Endothelial cell of umbilical vein (primary cell): Measurements from ENCODE around the gene FXYD7.

ENCODE experiments used
- CTCF ChIP-seq, 2 donors: IDR thresholded peaks; 1 replicate in 1 of 2; 2 replicates in 1 of 2; pipeline ENCODE4 v1.5.1; 2011; ENCODE audit warnings: low read length in 2 of 2, mild to moderate bottlenecking in 2 of 2, moderate library complexity in 2 of 2, control low read depth in 1 of 2, inconsistent platforms in 1 of 2, low read depth in 1 of 2; ENCODE audit not compliant: insufficient read depth in 1 of 2; ENCODE audit errors: extremely low read depth in 1 of 2
- EZH2 ChIP-seq: IDR thresholded peaks from 2 replicates; pipeline ENCODE4 v1.6.1; 2012; ENCODE audit warnings: borderline replicate concordance, low read depth, mild to moderate bottlenecking, moderate library complexity, low read length, inconsistent platforms; ENCODE audit not compliant: severe bottlenecking
- FOS ChIP-seq: IDR thresholded peaks from 2 replicates; pipeline ENCODE4 v1.6.1; 2011; ENCODE audit warnings: mild to moderate bottlenecking, low read length, moderate library complexity, borderline replicate concordance; ENCODE audit not compliant: insufficient read depth
- GATA2 ChIP-seq: IDR thresholded peaks from 2 replicates; pipeline ENCODE4 v1.7.0; 2011; ENCODE audit warnings: low read depth, mild to moderate bottlenecking, moderate library complexity, mixed read lengths, low read length; ENCODE audit not compliant: insufficient read length, insufficient read depth
- JUN ChIP-seq: IDR thresholded peaks from 2 replicates; pipeline ENCODE4 v1.6.1; 2011; ENCODE audit warnings: borderline replicate concordance, low read depth; ENCODE audit not compliant: insufficient read length, insufficient read depth
- MAX ChIP-seq: IDR thresholded peaks from 2 replicates; pipeline ENCODE4 v1.6.1; 2011; ENCODE audit not compliant: insufficient read depth, insufficient read length
- MYC ChIP-seq: IDR thresholded peaks from one replicate; pipeline ENCODE4 v1.6.1; 2011; ENCODE audit warnings: mild to moderate bottlenecking, low read depth, low read length
- POLR2A ChIP-seq: IDR thresholded peaks from 2 replicates; pipeline ENCODE4 v1.6.1; 2012; ENCODE audit warnings: low read depth, mild to moderate bottlenecking, control low read depth, low read length
- POLR2AphosphoS5 ChIP-seq: IDR thresholded peaks from 2 replicates; pipeline ENCODE4 v1.6.1; 2012; ENCODE audit warnings: low read depth, mild to moderate bottlenecking, control low read depth, low read length, moderate library complexity; ENCODE audit not compliant: insufficient read depth

DNA sequence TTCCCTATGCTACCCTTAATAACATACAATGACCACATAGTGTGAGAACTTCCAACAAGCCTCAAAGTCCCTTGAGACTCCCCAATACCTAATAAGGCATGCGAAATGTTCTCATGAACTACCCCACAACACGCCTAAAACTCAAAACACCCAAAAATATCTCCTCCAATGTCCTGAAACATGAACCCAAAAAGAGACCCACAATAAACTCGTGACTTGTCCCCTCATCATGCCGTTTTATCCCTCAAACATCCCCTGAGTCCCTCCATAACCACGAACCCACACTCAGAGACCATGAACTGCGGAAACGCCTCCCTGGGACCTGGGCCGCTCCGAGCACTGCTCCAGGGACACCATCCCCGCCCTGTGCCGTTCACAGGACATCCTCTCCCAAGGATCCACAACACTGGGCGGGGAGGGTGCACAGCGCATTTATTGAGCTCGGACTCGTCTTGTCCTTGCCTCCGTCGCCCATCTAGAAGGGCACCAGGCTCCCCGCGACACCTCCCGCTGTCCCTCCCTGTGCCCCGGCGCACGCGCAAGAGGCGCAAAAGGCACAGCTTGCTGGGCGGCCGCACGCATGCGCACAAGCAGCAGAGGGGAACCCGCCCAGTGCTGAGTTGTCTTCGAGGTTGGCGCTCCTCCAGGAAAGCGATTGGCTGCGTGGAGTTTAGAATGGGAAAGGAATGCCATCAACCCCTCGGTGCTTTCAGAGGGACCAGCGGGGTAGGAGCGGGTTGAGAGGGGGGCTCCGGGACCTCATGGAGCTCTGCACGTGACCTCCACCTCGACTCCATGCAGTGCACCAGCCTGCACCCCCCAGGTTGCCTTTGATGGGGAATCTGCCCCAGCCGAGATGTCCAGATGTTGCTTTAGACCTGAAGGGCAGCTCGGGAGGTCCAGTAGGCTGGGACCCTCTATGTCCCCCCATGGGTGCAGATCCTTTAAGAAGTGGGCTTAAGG lies 18.7 kb upstream of the FXYD7 start:
- TF ChIP-seq CTCF (IDR thresholded peaks at IDR 0.05; ENCODE audit: extremely low read depth in 1 of 2, insufficient read depth in 1 of 2, low read depth in 1 of 2, low read length in 2 of 2) (no peak), MYC (no peak), POLR2AphosphoS5 (peak; percentile 41), EZH2 (no peak), MAX (no peak), POLR2A (peak; percentile 63), JUN (no peak), FOS (no peak), GATA2 (no peak)
